Motor neuron (in vitro differentiated cells): ENCODE results near the gene KDM4C. TPM values are rescaled to one million over a fixed set of nuclear protein-coding genes. Genes with fewer than 3 reads are reported as not detected.
"Not testable (repeated sequence)": the region's sequence is repeated elsewhere in the genome, so short reads cannot be mapped to it uniquely, and the experiment has no call there.

Experiments
- ATAC-seq, 8 experiments: fragments of 200-7000 bp; cut with Tn5 transposase; replicated peaks in 6 of 8; 2 replicates each; pipeline ENCODE4 v1.8.0; 2021; ENCODE audit warnings: mild to moderate bottlenecking in 8 of 8, moderate library complexity in 8 of 8
- H3K27ac ChIP-seq, 2 donors: fragments of 250-450 bp; sonication (Bioruptor Pico); 2 replicates each; pipeline ENCODE4 v1.9.0; 2021; ENCODE audit warnings: antibody characterized with exemption in 2 of 2, mild to moderate bottlenecking in 2 of 2, moderate library complexity in 1 of 2
- H3K4me1 ChIP-seq, 2 donors: fragments of 250-450 bp; sonication (Bioruptor Pico); replicated peaks in 1 of 2; 2 replicates each; pipeline ENCODE4 v1.6.1; 2021; ENCODE audit warnings: antibody characterized with exemption in 2 of 2, mild to moderate bottlenecking in 2 of 2, moderate library complexity in 1 of 2
- H3K4me3 ChIP-seq, 5 donors: fragments of 250-450 bp; sonication (Bioruptor Pico); 2 replicates each; pipeline ENCODE4 v1.9.0; 2021; ENCODE audit warnings: antibody characterized with exemption in 5 of 5, mild to moderate bottlenecking in 5 of 5, moderate library complexity in 4 of 5
- WGBS, 10 experiments: fragments of 450-650 bp; shearing (Covaris generic); methylation state at CpG; one replicate each; pipeline ENCODE4 v1.0.0; 2022; 5-methylcytosine and 5-hydroxymethylcytosine counted together
- in situ Hi-C, 9 experiments: fragments of 400-800 bp; cut with MboI; loops; one replicate each; pipeline ENCODE4 v1.15.0; 2021; ENCODE audit warnings: low sequenced_read_pairs in 9 of 9, low pct_unique_long_range_greater_than_20kb in 2 of 9; ENCODE audit not compliant: unreplicated experiment in 9 of 9
- total RNA-seq, 8 experiments: library from RNA; unstranded; fragments of 300-600 nt; gene quantifications; 2 replicates each; pipeline versions ENCODE4 v1.2.3 to v1.2.4, GENCODE V29; 2022

The KDM4C gene
- total RNA-seq, 8 experiments from 2014 or later = 11.4 to 61.4 (median 25.6) TPM

DNA sequence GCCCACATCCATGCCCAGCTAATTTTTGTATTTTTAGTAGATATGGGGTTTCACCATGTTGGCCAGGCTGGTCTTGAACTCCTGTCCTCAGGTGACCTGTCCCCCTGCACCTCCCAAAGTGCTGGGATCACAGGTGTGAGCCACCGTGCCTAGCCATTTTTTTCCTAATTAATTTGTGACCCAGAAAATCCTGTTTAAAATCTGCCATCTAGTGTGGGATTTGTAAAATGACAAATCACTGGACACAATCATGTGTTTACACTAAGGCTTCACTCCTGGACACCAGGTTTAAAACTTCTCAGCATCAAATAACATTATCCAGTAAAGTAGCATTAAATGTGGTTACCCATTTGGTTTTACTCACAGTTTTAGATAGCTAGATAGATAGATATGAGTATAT lies 18.6 kb upstream of the KDM4C start:
- Histone ChIP-seq H3K4me1 (peaks cover 0 to 3% of the 10 kb centered on the region in 2 donors), H3K27ac (no peak overlapping the region), H3K4me3 (no peak overlapping the region)
- in situ Hi-C loops = no loop called here
- 0 to 60% (median 29%) methylated on average over 1 of the region's 1 CpG; no CpG with 5 or more reads in 3 of the 10 experiments for WGBS, 10 experiments
- ATAC-seq = peak in 3 of 8 experiments; percentile 33 to 42 (median 42)

DNA sequence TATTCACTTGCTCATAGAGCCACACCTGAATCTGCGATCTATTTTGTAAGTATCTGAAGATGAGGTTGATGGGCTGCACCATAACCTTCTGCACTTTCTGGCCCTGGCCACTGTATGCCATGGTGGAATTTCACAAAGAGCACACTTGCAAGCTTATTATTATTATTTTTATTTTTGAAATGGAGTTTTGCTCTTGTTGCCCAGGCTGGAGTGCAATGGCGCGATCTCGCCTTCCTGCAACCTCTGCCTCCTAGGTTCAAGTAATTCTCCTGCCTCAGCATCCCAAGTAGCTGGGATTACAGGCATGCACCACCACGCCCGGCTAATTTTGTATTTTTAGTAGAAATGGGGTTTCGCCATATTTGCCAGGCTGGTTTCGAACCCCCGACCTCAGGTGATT lies 8.9 kb upstream of the KDM4C start:
- ATAC-seq, H3K4me3 ChIP-seq, H3K27ac ChIP-seq, in situ Hi-C loops, H3K4me1 ChIP-seq: not testable (repeated sequence)
- 90 to 100% (median 93%) methylated on average over 1 to 9 of the region's 9 CpGs; no CpG with 5 or more reads in 3 of the 10 experiments for WGBS, 10 experiments

DNA sequence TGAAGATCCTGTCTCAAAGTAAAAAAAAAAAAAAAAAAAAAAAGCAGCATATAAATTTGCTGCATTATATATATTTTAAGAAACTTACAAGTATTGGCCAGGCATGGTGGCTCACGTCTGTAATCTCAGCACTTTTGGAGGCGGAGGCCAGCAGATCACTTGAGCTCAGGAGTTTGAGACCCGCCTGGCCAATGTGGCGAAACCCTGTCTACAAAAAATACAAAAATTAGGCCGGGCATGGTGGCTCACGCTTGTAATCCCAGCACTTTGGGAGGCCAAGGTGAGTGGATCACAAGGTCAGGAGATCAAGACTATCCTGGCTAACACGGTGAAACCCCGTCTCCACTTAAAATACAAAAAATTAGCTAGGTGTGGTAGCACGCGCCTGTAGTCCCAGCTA lies 2.9 kb upstream of the KDM4C start:
- in situ Hi-C loops, H3K4me1 ChIP-seq, H3K27ac ChIP-seq, H3K4me3 ChIP-seq, ATAC-seq: not testable (repeated sequence)
- WGBS, 10 experiments = 77 to 100% (median 86%) methylated on average over 1 to 6 of the region's 10 CpGs; no CpG with 5 or more reads in 3 of the 10 experiments

DNA sequence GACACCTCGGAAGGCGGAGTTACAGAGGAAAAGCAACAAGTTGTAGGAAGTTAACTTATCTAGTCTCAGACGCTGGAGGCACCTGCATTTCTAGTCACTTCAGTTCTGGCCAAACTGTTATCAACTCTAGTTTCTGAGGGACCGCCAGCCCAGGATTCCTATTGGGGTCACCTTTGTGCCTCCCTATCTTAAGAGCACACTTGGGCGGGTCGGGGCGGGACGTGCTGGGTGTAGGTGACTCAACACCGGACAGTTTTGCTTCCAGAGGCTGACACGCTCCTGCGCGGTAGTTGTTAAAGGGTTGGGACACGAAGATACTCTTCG lies 679 bp upstream of the KDM4C start:
- Histone ChIP-seq H3K4me3 (peak overlapping the region; percentile 82 to 99 (median 92)), H3K27ac (peak overlapping the region; percentile 87 to 97), H3K4me1 (peaks cover 0 to 4% of the 10 kb centered on the region in 2 donors)
- ATAC-seq = peak; percentile 42 to 64 (median 52)
- in situ Hi-C loops = no loop called here
- 0 to 20% (median 6%) methylated on average over 2 to 11 of the region's 14 CpGs; no CpG with 5 or more reads in 4 of the 10 experiments for WGBS, 10 experiments

DNA sequence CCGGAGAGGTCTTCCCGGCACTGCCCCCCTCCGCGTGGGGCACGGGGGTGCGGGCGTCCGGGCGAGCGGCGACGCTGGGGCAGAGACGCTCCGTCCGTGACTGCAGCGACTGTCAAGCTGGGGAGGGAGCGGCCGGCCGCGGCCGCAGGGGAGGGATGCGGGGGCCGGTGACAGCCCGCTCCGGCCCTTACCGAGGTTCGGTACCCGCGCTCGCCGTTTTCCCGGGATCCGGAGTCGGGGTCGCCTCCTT lies 400 bp downstream of the KDM4C start:
- 0% methylated on average over 3 of the region's 35 CpGs; no CpG with 5 or more reads in 9 of the 10 experiments for WGBS, 10 experiments
- Histone ChIP-seq H3K27ac (peak overlapping the region; percentile 42 to 97), H3K4me1 (peaks cover 0 to 4% of the 10 kb centered on the region in 2 donors), H3K4me3 (peak overlapping the region; percentile 82 to 99 (median 92))
- peak; percentile 15 to 50 (median 40) for ATAC-seq
- in situ Hi-C loops = no loop called here

DNA sequence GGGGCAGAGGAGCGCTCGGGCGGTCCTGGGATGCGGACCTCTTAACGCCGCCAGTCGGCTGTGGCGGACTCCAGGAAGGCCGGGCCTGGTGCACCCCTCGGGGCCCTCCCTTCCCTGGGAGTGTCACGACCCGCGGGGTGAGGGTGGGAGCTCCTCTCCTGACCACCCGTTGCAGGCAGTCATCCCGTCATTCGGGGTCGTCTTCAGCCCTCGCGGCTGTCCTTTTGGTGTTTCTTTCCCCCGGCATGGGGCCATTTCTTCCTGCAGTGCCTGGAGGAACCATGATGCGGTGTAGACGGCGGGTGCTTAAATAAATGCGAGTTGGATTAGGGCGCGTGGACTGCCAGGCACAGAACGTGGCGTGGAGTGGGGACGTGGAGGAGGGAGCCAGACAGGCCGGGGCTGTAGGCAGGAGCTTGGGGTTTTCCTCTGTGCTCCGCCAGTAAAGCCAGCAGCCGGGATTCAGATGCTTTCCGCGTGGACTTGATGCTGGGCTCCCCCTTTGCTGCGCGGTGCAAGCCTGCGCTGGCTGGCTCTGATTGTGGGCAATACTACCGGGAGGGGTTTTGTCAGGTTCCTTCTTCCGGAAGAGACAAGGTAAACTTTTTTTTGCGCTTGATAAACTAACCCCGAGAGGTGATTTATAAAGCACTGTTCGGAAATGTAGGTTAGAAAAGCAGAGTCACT lies 868 bp downstream of the KDM4C start:
- Histone ChIP-seq H3K27ac (peak overlapping the region; percentile 42 to 97), H3K4me3 (peak overlapping the region; percentile 82 to 99 (median 92)), H3K4me1 (peaks cover 0 to 4% of the 10 kb centered on the region in 2 donors)
- 0 to 20% (median 0%) methylated on average over 1 to 18 of the region's 42 CpGs; no CpG with 5 or more reads in 1 of the 10 experiments for WGBS, 10 experiments
- in situ Hi-C loops = no loop called here
- ATAC-seq = peak; percentile 20 to 48 (median 42)

DNA sequence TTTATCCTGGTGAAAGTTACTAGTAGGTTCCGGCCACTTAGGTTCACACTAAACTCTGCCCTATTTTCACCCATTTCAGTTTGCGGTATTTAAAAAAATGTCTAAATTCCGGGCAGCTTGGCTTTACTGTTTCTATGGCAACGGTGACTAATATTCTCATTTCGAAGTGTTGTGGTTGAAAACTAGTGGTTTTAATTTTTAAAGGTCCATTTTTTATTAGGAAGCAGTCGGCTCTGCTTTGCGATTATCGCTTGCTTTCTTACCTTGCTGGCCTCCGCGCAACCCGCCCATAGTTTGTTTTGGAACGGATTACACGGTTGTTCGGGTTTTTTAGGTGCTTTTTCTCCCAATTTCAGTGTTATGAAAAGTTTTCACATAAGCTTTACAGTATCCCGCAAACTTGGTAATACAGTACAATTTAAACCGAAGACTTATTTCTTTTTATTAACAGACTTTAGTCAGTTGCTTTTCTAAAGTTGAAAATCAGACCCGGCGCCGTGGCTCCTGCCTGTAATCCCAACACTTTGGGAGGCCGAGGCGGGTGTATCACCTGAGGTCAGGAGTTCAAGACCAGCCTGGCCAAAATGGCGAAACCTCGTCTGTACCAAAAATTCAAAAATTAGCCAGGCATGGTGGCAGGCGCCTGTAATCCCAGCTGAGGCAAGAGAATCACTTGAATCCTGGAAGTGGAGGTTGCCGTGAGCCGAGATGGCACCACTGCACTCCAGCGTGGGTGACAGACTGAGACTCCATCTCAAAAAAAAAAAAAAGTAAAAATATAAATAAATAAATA lies 1.6 kb downstream of the KDM4C start:
- ATAC-seq = no peak
- Histone ChIP-seq H3K27ac (no peak overlapping the region), H3K4me1 (peaks cover 0 to 4% of the 10 kb centered on the region in 2 donors), H3K4me3 (peak overlapping the region; percentile 82 to 99 (median 92))
- 0 to 26% (median 16%) methylated on average over 3 to 24 of the region's 27 CpGs for WGBS, 10 experiments
- in situ Hi-C loops = no loop called here

DNA sequence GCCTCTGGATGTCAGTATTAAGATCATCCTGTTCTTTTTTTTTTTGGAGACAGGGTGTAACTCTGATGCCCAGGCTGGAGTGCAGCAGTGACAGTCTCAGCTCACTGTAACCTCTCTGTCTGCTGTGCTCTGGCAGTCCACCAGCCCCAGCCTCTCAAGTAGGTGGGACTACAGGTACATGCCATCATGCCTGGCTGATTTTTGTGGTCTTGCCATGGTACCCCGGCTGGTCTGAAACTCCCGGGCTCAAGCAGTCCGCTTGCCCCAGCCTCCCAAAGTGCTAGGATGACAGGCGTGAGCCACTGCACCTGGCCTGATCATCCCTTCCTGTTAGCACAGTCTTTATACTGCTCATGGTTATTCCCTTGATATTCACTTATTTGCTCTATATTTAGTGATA lies 3.5 kb downstream of the KDM4C start:
- H3K4me1 ChIP-seq = peaks cover 0 to 6% of the 10 kb centered on the region in 2 donors
- 90 to 100% (median 100%) methylated on average over 1 to 3 of the region's 4 CpGs; no CpG with 5 or more reads in 5 of the 10 experiments for WGBS, 10 experiments
- in situ Hi-C loops = no loop called here

DNA sequence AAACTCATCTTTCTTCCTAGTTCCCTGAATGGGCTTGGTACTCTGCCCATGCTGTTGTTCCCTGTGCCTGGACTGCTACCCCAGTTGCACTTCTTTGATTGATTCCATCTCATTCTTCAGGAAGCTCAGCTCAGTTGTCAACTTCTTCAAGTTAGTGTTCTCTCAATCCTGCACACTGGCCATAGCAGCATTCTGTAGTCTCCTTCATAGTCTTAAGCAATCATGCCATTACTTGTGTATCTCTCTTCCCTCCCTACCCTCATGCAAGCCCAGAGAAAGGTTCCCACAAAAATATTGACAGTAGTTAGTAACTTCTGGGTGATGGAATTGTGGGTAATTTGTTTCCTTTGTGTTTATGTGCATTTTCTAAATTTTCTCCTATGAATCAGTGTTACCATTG lies 5.5 kb downstream of the KDM4C start:
- Histone ChIP-seq H3K4me3 (no peak overlapping the region), H3K27ac (no peak overlapping the region), H3K4me1 (peaks cover 0 to 2% of the 10 kb centered on the region in 2 donors)
- ATAC-seq = no peak
- in situ Hi-C loops = no loop called here

More for the DNA sequence above, 3.5 kb downstream of the KDM4C start:
- Histone ChIP-seq H3K4me3 (no peak overlapping the region), H3K27ac (no peak overlapping the region)
- no peak for ATAC-seq

- in situ Hi-C loops = no loop called here
- H3K27ac ChIP-seq = no peak overlapping the region
- ATAC-seq = no peak
- 94 to 100% (median 100%) methylated on average over 1 to 2 of the region's 2 CpGs; no CpG with 5 or more reads in 2 of the 10 experiments for WGBS, 10 experiments
- peaks cover 0 to 2% of the 10 kb centered on the region in 2 donors for H3K4me1 ChIP-seq
- no peak overlapping the region for H3K4me3 ChIP-seq
Measured at GRCh38 chr9:6764011-6764410, 6.2 kb downstream of the KDM4C start.

GRCh38 chr9:6764523-6764922 lies 6.8 kb downstream of the KDM4C start:
- in situ Hi-C loops = no loop called here
- peak in 6 of 8 experiments; percentile 17 to 61 (median 40) for ATAC-seq

GRCh38 chr9:6764950-6765349 lies 7.2 kb downstream of the KDM4C start:
- H3K27ac ChIP-seq = no peak overlapping the region
- H3K4me1 ChIP-seq = peaks cover 0 to 2% of the 10 kb centered on the region in 2 donors
- 80 to 100% (median 100%) methylated on average over 1 of the region's 1 CpG; no CpG with 5 or more reads in 3 of the 10 experiments for WGBS, 10 experiments
- H3K4me3 ChIP-seq = no peak overlapping the region
- ATAC-seq = peak in 2 of 8 experiments; percentile 27 to 33
- in situ Hi-C loops = no loop called here

More at GRCh38 chr9:6764523-6764922, 6.8 kb downstream of the KDM4C start:
- H3K27ac ChIP-seq = no peak overlapping the region
- peaks cover 0 to 2% of the 10 kb centered on the region in 2 donors for H3K4me1 ChIP-seq
- no peak overlapping the region for H3K4me3 ChIP-seq

GRCh38 chr9:6765396-6765795 lies 7.6 kb downstream of the KDM4C start:
- in situ Hi-C loops = no loop called here
- Histone ChIP-seq H3K4me1 (peaks cover 0 to 2% of the 10 kb centered on the region in 2 donors), H3K4me3 (no peak overlapping the region), H3K27ac (no peak overlapping the region)
- WGBS, 10 experiments = 28 to 79% (median 67%) methylated on average over 2 to 3 of the region's 3 CpGs; no CpG with 5 or more reads in 1 of the 10 experiments
- no peak for ATAC-seq
